ENCODE data around the gene MID1.

Gene MID1

DNA sequence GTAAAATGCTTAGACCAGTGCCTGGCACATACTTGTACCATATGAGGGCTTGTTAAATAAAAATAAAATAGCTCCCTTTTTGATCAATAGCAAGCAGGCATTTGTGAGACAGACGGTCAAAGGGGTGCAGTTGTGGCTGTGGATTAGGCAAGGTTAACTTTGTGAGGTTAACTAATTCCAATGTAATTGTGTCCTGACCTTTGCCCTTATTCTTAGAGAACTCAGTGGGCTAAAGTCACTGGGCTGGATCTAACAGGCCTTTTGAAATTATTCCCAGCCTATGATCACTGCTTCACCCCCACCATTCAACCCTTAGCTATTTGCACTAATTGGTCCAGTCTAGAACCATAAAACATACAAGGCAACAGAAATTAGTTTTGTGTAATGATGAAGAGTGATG, 166.4 kb downstream of the MID1 start:
- Histone ChIP-seq H3K9me3 (ENCODE audit: control insufficient read depth, insufficient read depth, low read depth, low read length) (no peaks in the 10 kb centered on the region), H3K36me3 (ENCODE audit: control insufficient read depth in 2 of 2, insufficient read depth in 1 of 2, low read length in 2 of 2) (peaks cover 0 to 99% of the 10 kb centered on the region in 2 experiments; a peak in 1 of 3 replicates), H3K27ac (ENCODE audit: extremely low read depth, low read depth, low read length) (no peak overlapping the region), H3K4me1 (ENCODE audit: control insufficient read depth, insufficient read depth, low read length) (no peaks in the 10 kb centered on the region), H3K4me3 (ENCODE audit: low read depth, low read length) (no peak overlapping the region)
- ChIA-PET CTCF (interaction anchor here (0.6 kb wide), 1 partner anchor 1401 kb away, joined by 3 read pairs; no protein-coding TSS in a partner anchor), POLR2A (no interaction called here)
- TF ChIP-seq ZNF558 (tag by site-specific recombination; IDR thresholded peaks at IDR 0.05): no peak
- TF ChIP-seq ZNF10 (tag by site-specific recombination; IDR thresholded peaks at IDR 0.05): no peak
- no peak for TF ChIP-seq ZNF792 (tag by site-specific recombination; IDR thresholded peaks at IDR 0.05)
- TF ChIP-seq ZNF23 (tag by site-specific recombination; IDR thresholded peaks at IDR 0.05; ENCODE audit: borderline replicate concordance): no peak
- no peak for TF ChIP-seq SALL2 (tag by site-specific recombination; IDR thresholded peaks at IDR 0.05; ENCODE audit: borderline replicate concordance)
- no peak for TF ChIP-seq ZNF654 (tag by site-specific recombination; IDR thresholded peaks at IDR 0.05; ENCODE audit: low read depth)
- no peak for TF ChIP-seq ZNF174 (tag by site-specific recombination; IDR thresholded peaks at IDR 0.05)
- TF ChIP-seq ZNF426 (tag by site-specific recombination; IDR thresholded peaks at IDR 0.05): no peak
- TF ChIP-seq ZNF791 (tag by site-specific recombination; IDR thresholded peaks at IDR 0.05): no peak
- no peak for TF ChIP-seq ZNF621 (tag by site-specific recombination; IDR thresholded peaks at IDR 0.05)
- no peak for TF ChIP-seq KLF1 (tag by site-specific recombination; IDR thresholded peaks at IDR 0.05)
- TF ChIP-seq ZNF132 (tag by site-specific recombination; IDR thresholded peaks at IDR 0.05; ENCODE audit: borderline replicate concordance): no peak
- TF ChIP-seq ZNF560 (tag by site-specific recombination; IDR thresholded peaks at IDR 0.05; ENCODE audit: borderline replicate concordance): no peak

DNA sequence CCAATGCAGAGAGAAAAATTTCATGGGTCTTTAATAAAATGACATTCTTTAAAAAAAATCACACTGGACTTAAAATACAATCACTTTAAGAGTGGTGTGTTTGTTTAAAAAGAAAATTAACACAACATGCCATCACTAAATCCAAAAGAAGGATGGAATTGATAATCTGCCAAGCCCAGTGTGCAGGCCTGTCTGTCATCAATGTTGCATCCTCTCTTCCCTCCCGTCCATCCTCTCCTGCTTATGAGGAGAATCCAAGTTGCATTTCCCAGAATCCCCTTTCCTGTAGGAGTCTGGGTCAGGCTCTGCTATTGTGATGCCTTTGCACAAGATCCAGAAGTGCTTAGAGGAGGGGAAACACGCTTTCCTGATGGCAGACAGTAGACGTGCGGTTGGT, 169.4 kb downstream of the MID1 start:
- H3K27ac ChIP-seq (ENCODE audit: extremely low read depth, low read depth, low read length): no peak overlapping the region
- H3K9me3 ChIP-seq (ENCODE audit: control insufficient read depth, insufficient read depth, low read depth, low read length): no peaks in the 10 kb centered on the region
- POLR2A ChIA-PET: no interaction called here
- H3K4me3 ChIP-seq (ENCODE audit: low read depth, low read length): no peak overlapping the region
- no peaks in the 10 kb centered on the region for H3K4me1 ChIP-seq (ENCODE audit: control insufficient read depth, insufficient read depth, low read length)
- CTCF ChIA-PET: no interaction called here
- peaks cover 0 to 97% of the 10 kb centered on the region in 2 experiments; a peak in 1 of 3 replicates for H3K36me3 ChIP-seq (ENCODE audit: control insufficient read depth in 2 of 2, insufficient read depth in 1 of 2, low read length in 2 of 2)
- no peak for TF ChIP-seq ZNF416 (tag by site-specific recombination; IDR thresholded peaks at IDR 0.05)
- no peak for TF ChIP-seq ZNF777 (tag by site-specific recombination; IDR thresholded peaks at IDR 0.05; ENCODE audit: borderline replicate concordance)
- TF ChIP-seq ZNF341 (tag by site-specific recombination; IDR thresholded peaks at IDR 0.05; ENCODE audit: low read depth): no peak
- no peak for TF ChIP-seq ZNF248 (tag by site-specific recombination; IDR thresholded peaks at IDR 0.05)
- TF ChIP-seq PRDM10 (tag by site-specific recombination; IDR thresholded peaks at IDR 0.05): no peak
- no peak for TF ChIP-seq ZNF366 (tag by site-specific recombination; conservative IDR thresholded peaks at IDR 0.05)
- TF ChIP-seq KLF8 (tag by site-specific recombination; IDR thresholded peaks at IDR 0.05): no peak
- no peak for TF ChIP-seq ZNF791 (tag by site-specific recombination; IDR thresholded peaks at IDR 0.05)
- no peak for TF ChIP-seq SP2 (tag by site-specific recombination; IDR thresholded peaks at IDR 0.05)
- no peak for TF ChIP-seq ZNF692 (tag by site-specific recombination; IDR thresholded peaks at IDR 0.05)
- TF ChIP-seq, protein P1, sequence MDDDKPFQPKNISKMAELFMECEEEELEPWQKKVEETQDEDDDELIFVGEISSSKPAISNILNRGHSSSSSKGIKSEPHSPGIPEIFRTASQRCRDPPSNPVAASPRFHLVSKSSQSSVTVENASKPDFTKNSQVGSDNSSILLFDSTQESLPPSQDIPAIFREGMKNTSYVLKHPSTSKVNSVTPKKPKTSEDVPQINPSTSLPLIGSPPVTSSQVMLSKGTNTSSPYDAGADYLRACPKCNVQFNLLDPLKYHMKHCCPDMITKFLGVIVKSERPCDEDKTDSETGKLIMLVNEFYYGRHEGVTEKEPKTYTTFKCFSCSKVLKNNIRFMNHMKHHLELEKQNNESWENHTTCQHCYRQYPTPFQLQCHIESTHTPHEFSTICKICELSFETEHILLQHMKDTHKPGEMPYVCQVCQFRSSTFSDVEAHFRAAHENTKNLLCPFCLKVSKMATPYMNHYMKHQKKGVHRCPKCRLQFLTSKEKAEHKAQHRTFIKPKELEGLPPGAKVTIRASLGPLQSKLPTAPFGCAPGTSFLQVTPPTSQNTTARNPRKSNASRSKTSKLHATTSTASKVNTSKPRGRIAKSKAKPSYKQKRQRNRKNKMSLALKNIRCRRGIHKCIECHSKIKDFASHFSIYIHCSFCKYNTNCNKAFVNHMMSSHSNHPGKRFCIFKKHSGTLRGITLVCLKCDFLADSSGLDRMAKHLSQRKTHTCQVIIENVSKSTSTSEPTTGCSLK (tag by site-specific recombination; IDR thresholded peaks at IDR 0.05): no peak
- TF ChIP-seq PRDM6 (tag by site-specific recombination; IDR thresholded peaks at IDR 0.05): no peak
- TF ChIP-seq ZNF513 (tag by site-specific recombination; IDR thresholded peaks at IDR 0.05): no peak
- TF ChIP-seq ZSCAN23 (tag by site-specific recombination; IDR thresholded peaks at IDR 0.05): no peak
- TF ChIP-seq RBAK (tag by site-specific recombination; IDR thresholded peaks at IDR 0.05): no peak
